T-helper 1 cell treated with Interleukin-12 subunit alpha and Interleukin-12 subunit beta and Interleukin-4 antibody, amounts not matched to agents 30 μg/mL and 1 μg/mL, for 36 hours (primary cell): Measurements from ENCODE around the gene GATM.
"Not testable (repeated sequence)": the region's sequence is repeated elsewhere in the genome, so short reads cannot be mapped to it uniquely, and the experiment has no call there.

Experiments used
- H3K27ac Mint-ChIP-seq: one replicate; pipeline ENCODE4 v1.8.0; 2021; ENCODE audit warnings: mild to moderate bottlenecking, mixed read lengths
- H3K27me3 Mint-ChIP-seq: one replicate; pipeline ENCODE4 v1.8.0; 2021; ENCODE audit warnings: low read depth, mixed read lengths
- H3K36me3 Mint-ChIP-seq: one replicate; pipeline ENCODE4 v1.8.0; 2021; ENCODE audit warnings: low read depth, mixed read lengths
- H3K4me1 Mint-ChIP-seq: one replicate; pipeline ENCODE4 v1.8.0; 2021; ENCODE audit warnings: low read depth, mixed read lengths
- H3K4me3 Mint-ChIP-seq: one replicate; pipeline ENCODE4 v1.8.0; 2021; ENCODE audit warnings: mild to moderate bottlenecking, moderate library complexity, mixed read lengths
- H3K9me3 Mint-ChIP-seq: one replicate; pipeline ENCODE4 v1.8.0; 2021; ENCODE audit warnings: mixed read lengths

Gene GATM

GRCh38 chr15:45320581-45321205 is 57.7 kb downstream of the GATM start:
- Mint-ChIP-seq H3K4me1 (no peaks in the 10 kb centered on the region), H3K27ac (no peak overlapping the region), H3K36me3 (no peaks in the 10 kb centered on the region), H3K9me3 (no peaks in the 10 kb centered on the region), H3K27me3 (peaks cover 10% of the 10 kb centered on the region), H3K4me3 (no peak overlapping the region)

GRCh38 chr15:45319472-45320214 is 58.7 kb downstream of the GATM start:
- H3K4me1 Mint-ChIP-seq, result no peaks in the 10 kb centered on the region
- no peaks in the 10 kb centered on the region for H3K36me3 Mint-ChIP-seq
- no peaks in the 10 kb centered on the region for H3K9me3 Mint-ChIP-seq
- H3K27me3 Mint-ChIP-seq, result peaks cover 6% of the 10 kb centered on the region
- H3K4me3 Mint-ChIP-seq, result no peak overlapping the region
- H3K27ac Mint-ChIP-seq, result no peak overlapping the region

- H3K36me3 Mint-ChIP-seq, result no peaks in the 10 kb centered on the region
Measured at GRCh38 chr15:45314960-45315359, 63.4 kb downstream of the GATM start.

GRCh38 chr15:45314117-45314516 is 64.2 kb downstream of the GATM start:
- H3K9me3 Mint-ChIP-seq, H3K36me3 Mint-ChIP-seq, H3K27me3 Mint-ChIP-seq, H3K4me1 Mint-ChIP-seq, H3K27ac Mint-ChIP-seq, H3K4me3 Mint-ChIP-seq: not testable (repeated sequence)

More at GRCh38 chr15:45314960-45315359, 63.4 kb downstream of the GATM start:
- Mint-ChIP-seq H3K4me1 (no peaks in the 10 kb centered on the region), H3K9me3 (no peaks in the 10 kb centered on the region), H3K27me3 (no peaks in the 10 kb centered on the region), H3K4me3 (no peak overlapping the region), H3K27ac (no peak overlapping the region)
